ENCODE results near the gene IGSF9.

IGSF9 gene

GRCh38 chr1:159931101-159931794, 14.2 kb downstream of the IGSF9 start:
- DNase-seq, result no peak

GRCh38 chr1:159930634-159931033, 14.8 kb downstream of the IGSF9 start:
- no peak for DNase-seq

- DNase-seq, result no peak
These were observed 15.2 kb downstream of the IGSF9 start for GRCh38 chr1:159930216-159930615.

GRCh38 chr1:159929155-159930051, 16.0 kb downstream of the IGSF9 start:
- no peak for DNase-seq

GRCh38 chr1:159928491-159929050, 16.8 kb downstream of the IGSF9 start:
- no peak for DNase-seq

GRCh38 chr1:159927849-159928431, 17.5 kb downstream of the IGSF9 start:
- DNase-seq, result no peak

GRCh38 chr1:159927211-159927848, 18.1 kb downstream of the IGSF9 start:
- no peak for DNase-seq

GRCh38 chr1:159925719-159926078, 19.7 kb downstream of the IGSF9 start:
- DNase-seq, result no peak

GRCh38 chr1:159924791-159925718, 20.4 kb downstream of the IGSF9 start, which contains the start of gene TAGLN2:
Gene TAGLN2, minus strand, starts transcription at chr1:159925507. Its CDS starts 4,998 bp downstream, at chr1:159920509.
- peak; percentile 61 for DNase-seq

GRCh38 chr1:159924025-159924790, 21.2 kb downstream of the IGSF9 start:
- DNase-seq, result peak; percentile 27

GRCh38 chr1:159923203-159924024, 22.0 kb downstream of the IGSF9 start:
- DNase-seq, result peak; percentile 22

GRCh38 chr1:159922511-159923202, 22.8 kb downstream of the IGSF9 start:
- no peak for DNase-seq

- DNase-seq, result no peak
These were observed 23.5 kb downstream of the IGSF9 start for GRCh38 chr1:159921700-159922504.

GRCh38 chr1:159921251-159921650, 24.2 kb downstream of the IGSF9 start:
- no peak for DNase-seq

GRCh38 chr1:159920651-159921050, 24.8 kb downstream of the IGSF9 start:
- DNase-seq, result no peak

GRCh38 chr1:159920202-159920601, 25.2 kb downstream of the IGSF9 start:
- DNase-seq, result no peak

- DNase-seq, result no peak
These were observed 26.1 kb downstream of the IGSF9 start for GRCh38 chr1:159919236-159919865.

All from DMS79 (cell line).